MCF 10A (cell line): ENCODE measurements around the gene NPRL2. TPM values are rescaled to one million over a fixed set of nuclear protein-coding genes. Genes with fewer than 3 reads are reported as not detected.

ENCODE experiments used
- BruUV-seq: library from RNA; stranded (reverse); fragments of 400-500 nt; replicated peaks from 2 replicates; lab custom pipeline; 2021; lab: Mats Ljungman, UMichigan
- CTCF ChIA-PET: fragments of 300-600 bp; sonication (Branson Sonifier 250); formaldehyde crosslinking; extraction: SDS; loops from one replicate; lab custom pipeline; 2021; ENCODE audit warnings: antibody characterized with exemption, inconsistent platforms; lab: Yijun Ruan, JAX
- POLR2A ChIA-PET: fragments of 300-600, 350-650 bp; sonication (Branson Sonifier 250); formaldehyde crosslinking; extraction: SDS; loops from one replicate; lab custom pipeline; 2020; ENCODE audit warnings: antibody characterized with exemption, inconsistent platforms; lab: Yijun Ruan, JAX
- DNase-seq: peaks from one replicate; pipeline ENCODE4 v3.0.0-alpha.2; 2018; ENCODE audit not compliant: unreplicated experiment
- H3K27ac Mint-ChIP-seq: one replicate; pipeline ENCODE4 v1.8.0; 2022; ENCODE audit warnings: mild to moderate bottlenecking, low read depth, mixed read lengths; ENCODE audit not compliant: unreplicated experiment
- H3K27me3 Mint-ChIP-seq: one replicate; pipeline ENCODE4 v1.8.0; 2022; ENCODE audit warnings: mixed read lengths; ENCODE audit not compliant: insufficient read depth, unreplicated experiment
- H3K36me3 Mint-ChIP-seq: one replicate; pipeline ENCODE4 v1.8.0; 2022; ENCODE audit warnings: mild to moderate bottlenecking, moderate library complexity, mixed read lengths; ENCODE audit not compliant: insufficient read depth, unreplicated experiment
- H3K4me1 Mint-ChIP-seq: one replicate; pipeline ENCODE4 v1.8.0; 2022; ENCODE audit warnings: mixed read lengths; ENCODE audit not compliant: insufficient read depth, unreplicated experiment
- H3K4me3 Mint-ChIP-seq: one replicate; pipeline ENCODE4 v1.8.0; 2022; ENCODE audit warnings: mild to moderate bottlenecking, moderate library complexity, mixed read lengths; ENCODE audit not compliant: unreplicated experiment
- H3K9me3 Mint-ChIP-seq: one replicate; pipeline ENCODE4 v1.8.0; 2022; ENCODE audit warnings: mixed read lengths; ENCODE audit not compliant: unreplicated experiment
- intact Hi-C: fragments of 100-400 bp; cut with micrococcal nuclease; formaldehyde crosslinking; loops from 2 replicates; pipeline ENCODE4 v1.14.1; 2022
- total RNA-seq: library from RNA; stranded (reverse); gene quantifications from 2 replicates; pipeline ENCODE4 v1.2.3, GENCODE V29; 2022
- TF ChIP-seq, protein P1 (sequence below): fragments of 200-600 bp; IDR thresholded peaks from one replicate; pipeline ENCODE4 v1.8.0; 2022; ENCODE audit warnings: antibody characterized with exemption, mild to moderate bottlenecking; ENCODE audit not compliant: unreplicated experiment

NPRL2 gene
- total RNA-seq, 1 experiment from 2014 or later = 21.1 TPM

DNA sequence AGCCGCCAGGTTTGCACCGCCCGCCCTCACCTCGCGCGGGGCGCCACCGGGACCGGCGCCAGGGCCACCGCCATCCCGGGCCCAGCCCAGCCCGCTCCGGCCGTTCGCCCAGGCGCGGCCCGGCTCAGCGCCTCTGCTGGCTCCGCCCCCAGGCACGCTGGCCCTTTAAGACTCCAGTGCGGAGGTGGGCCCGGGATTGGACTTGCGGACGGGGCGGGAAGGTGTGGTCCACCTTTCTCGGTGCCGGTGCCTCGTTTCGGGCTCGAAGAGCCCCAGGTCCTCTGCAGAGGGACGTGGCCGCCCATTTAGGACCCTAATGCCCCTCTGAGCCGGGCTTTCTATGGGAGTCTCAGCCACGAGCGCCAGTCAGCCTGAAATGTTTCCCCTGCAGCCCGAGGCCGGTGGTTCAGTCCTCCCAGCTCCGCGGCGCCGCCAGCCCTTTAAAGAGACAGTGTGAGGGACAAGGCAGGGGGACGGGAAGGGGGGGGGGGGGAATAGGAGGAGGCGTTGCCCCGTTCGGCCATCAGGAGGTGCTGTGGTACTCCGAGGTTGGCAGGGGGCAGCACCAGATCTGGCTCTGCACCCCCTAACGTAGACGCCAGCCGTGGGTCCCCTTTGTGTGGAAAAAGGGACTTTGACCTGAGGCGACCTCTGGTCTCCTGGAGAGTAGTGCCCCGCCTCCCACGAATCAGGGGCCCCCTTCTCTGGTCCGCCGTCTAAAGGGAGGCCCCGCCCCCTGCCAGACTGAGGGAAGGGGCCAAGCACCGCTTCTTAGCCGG, 29.1 kb downstream of the NPRL2 start:
- BruUV-seq = no TSS peak
- no peaks in the 10 kb centered on the region for H3K27me3 Mint-ChIP-seq
- peak overlapping the region; percentile 80 for H3K4me3 Mint-ChIP-seq
- intact Hi-C loops = loop anchor here (1.0 kb wide), 1 partner anchor 22 kb away; the partner anchor contains the start of genes HYAL3 and NAA80
- TF ChIP-seq, protein P1, sequence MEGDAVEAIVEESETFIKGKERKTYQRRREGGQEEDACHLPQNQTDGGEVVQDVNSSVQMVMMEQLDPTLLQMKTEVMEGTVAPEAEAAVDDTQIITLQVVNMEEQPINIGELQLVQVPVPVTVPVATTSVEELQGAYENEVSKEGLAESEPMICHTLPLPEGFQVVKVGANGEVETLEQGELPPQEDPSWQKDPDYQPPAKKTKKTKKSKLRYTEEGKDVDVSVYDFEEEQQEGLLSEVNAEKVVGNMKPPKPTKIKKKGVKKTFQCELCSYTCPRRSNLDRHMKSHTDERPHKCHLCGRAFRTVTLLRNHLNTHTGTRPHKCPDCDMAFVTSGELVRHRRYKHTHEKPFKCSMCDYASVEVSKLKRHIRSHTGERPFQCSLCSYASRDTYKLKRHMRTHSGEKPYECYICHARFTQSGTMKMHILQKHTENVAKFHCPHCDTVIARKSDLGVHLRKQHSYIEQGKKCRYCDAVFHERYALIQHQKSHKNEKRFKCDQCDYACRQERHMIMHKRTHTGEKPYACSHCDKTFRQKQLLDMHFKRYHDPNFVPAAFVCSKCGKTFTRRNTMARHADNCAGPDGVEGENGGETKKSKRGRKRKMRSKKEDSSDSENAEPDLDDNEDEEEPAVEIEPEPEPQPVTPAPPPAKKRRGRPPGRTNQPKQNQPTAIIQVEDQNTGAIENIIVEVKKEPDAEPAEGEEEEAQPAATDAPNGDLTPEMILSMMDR = peak; percentile 38
- peaks cover 17% of the 10 kb centered on the region for H3K4me1 Mint-ChIP-seq
- peak overlapping the region; percentile 98 for H3K27ac Mint-ChIP-seq
- ChIA-PET POLR2A (interaction anchor here (0.6 to 5.0 kb wide), 6 partner anchors 15 to 1671 kb away, joined by 3 to 25 read pairs (median 8); partner anchors contain the start of genes HYAL3, IFRD2 and NAA80), CTCF (interaction anchor here (0.6 to 3.9 kb wide), 7 partner anchors 19 to 1179 kb away, joined by 3 to 38 read pairs (median 3); partner anchors contain the start of genes HYAL3, IFRD2 and NAA80)
- no peaks in the 10 kb centered on the region for H3K9me3 Mint-ChIP-seq
- peak; percentile 89 for DNase-seq
- H3K36me3 Mint-ChIP-seq = peaks cover under 1% of the 10 kb centered on the region

GRCh38 chr3:50320853-50321335, 29.7 kb downstream of the NPRL2 start:
- POLR2A ChIA-PET = interaction anchor here (0.6 to 5.0 kb wide), 6 partner anchors 11 to 29 kb away, joined by 3 to 25 read pairs (median 8); partner anchors contain the start of genes HYAL3, IFRD2 and NAA80
- intact Hi-C loops = loop anchor here (1.0 kb wide), 1 partner anchor 22 kb away; the partner anchor contains the start of genes HYAL3 and NAA80
- Mint-ChIP-seq H3K4me1 (peaks cover 22% of the 10 kb centered on the region), H3K27ac (peak overlapping the region; percentile 98), H3K9me3 (no peaks in the 10 kb centered on the region), H3K36me3 (peaks cover 6% of the 10 kb centered on the region), H3K27me3 (no peaks in the 10 kb centered on the region), H3K4me3 (peak overlapping the region; percentile 80)
- CTCF ChIA-PET = interaction anchor here (0.6 to 1.3 kb wide), 5 partner anchors 14 to 1179 kb away, joined by 3 to 4 read pairs (median 3); no protein-coding TSS in a partner anchor
- TF ChIP-seq, protein P1 = no peak
- DNase-seq = peak; percentile 68
- no TSS peak for BruUV-seq

DNA sequence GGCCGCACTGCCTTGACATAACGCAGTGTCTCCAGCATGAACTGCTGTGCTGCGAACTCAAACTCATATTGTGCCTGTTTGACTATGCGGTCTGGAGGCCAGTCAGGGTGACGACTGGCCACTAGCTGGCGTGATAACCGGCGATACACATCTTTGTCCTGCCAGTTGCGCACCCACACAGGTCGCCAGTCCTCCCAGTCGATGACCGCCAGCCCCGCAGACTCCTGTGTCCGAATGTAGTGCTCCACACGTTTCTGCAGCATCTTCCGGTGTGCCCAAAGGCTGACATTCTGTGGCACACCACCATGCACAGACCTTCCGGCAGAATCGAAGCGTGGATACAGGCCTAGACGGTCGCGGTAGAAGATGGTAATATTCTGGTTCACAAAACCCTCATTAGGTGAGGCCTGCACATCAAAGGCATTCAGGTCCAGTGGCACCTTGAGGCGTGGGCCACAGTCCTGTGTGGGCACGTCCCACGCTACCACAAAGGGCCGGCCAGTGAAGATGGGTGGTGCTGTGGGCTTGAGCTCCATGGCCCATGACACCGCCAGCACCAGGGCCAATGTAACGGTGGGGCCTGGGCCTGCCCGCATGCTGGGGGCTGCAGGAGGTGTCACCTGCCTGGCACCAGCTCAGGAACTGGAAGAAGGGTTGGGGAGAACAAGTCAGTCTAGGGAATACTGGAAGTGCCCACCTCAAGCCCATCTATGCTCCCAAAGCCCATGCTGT, 30.5 kb downstream of the NPRL2 start:
- POLR2A ChIA-PET = interaction anchor here (0.6 to 5.0 kb wide), 8 partner anchors 9 to 164 kb away, joined by 3 to 25 read pairs (median 4); partner anchors contain the start of genes HYAL3, IFRD2 and NAA80

More for the DNA sequence above, 30.5 kb downstream of the NPRL2 start:
- BruUV-seq = TSS peak; percentile 23
- Mint-ChIP-seq H3K9me3 (no peaks in the 10 kb centered on the region), H3K4me1 (peaks cover 22% of the 10 kb centered on the region), H3K36me3 (peaks cover 6% of the 10 kb centered on the region), H3K4me3 (peak overlapping the region; percentile 80), H3K27ac (peak overlapping the region; percentile 98), H3K27me3 (no peaks in the 10 kb centered on the region)
- CTCF ChIA-PET = interaction anchor here (0.7 to 1.3 kb wide), 3 partner anchors 11 to 21 kb away, joined by 3 to 4 read pairs (median 3); partner anchors contain the start of genes HYAL3 and NAA80
- TF ChIP-seq, protein P1 = no peak
- intact Hi-C loops = no loop called here
- DNase-seq = no peak
